GM08714 (cell line): Measurements from ENCODE around the gene BDH1.
"Not testable (repeated sequence)": the region's sequence is repeated elsewhere in the genome, so short reads cannot be mapped to it uniquely, and the experiment has no call there.

Source experiments
- H3K4me3 ChIP-seq: fragments of 200-500 bp; sonication (Bioruptor generic); 2 replicates; pipeline ENCODE4 v1.5.1; 2014; ENCODE audit warnings: mild to moderate bottlenecking, low read length, inconsistent platforms
- ZNF274 ChIP-seq: IDR thresholded peaks from 2 replicates; pipeline ENCODE4 v1.6.1; 2012; ENCODE audit warnings: mild to moderate bottlenecking, low read depth, low read length

BDH1 gene, protein sequence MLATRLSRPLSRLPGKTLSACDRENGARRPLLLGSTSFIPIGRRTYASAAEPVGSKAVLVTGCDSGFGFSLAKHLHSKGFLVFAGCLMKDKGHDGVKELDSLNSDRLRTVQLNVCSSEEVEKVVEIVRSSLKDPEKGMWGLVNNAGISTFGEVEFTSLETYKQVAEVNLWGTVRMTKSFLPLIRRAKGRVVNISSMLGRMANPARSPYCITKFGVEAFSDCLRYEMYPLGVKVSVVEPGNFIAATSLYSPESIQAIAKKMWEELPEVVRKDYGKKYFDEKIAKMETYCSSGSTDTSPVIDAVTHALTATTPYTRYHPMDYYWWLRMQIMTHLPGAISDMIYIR

GRCh38 chr3:197555281-197556261 lies at the start of gene BDH1:
BDH1 (minus strand) TSS chr3:197555968; CDS start chr3:197546443, 9,525 bp downstream.
- peak within 1 kb of the TSS; percentile 82 for H3K4me3 ChIP-seq
- no peak for TF ChIP-seq ZNF274

DNA sequence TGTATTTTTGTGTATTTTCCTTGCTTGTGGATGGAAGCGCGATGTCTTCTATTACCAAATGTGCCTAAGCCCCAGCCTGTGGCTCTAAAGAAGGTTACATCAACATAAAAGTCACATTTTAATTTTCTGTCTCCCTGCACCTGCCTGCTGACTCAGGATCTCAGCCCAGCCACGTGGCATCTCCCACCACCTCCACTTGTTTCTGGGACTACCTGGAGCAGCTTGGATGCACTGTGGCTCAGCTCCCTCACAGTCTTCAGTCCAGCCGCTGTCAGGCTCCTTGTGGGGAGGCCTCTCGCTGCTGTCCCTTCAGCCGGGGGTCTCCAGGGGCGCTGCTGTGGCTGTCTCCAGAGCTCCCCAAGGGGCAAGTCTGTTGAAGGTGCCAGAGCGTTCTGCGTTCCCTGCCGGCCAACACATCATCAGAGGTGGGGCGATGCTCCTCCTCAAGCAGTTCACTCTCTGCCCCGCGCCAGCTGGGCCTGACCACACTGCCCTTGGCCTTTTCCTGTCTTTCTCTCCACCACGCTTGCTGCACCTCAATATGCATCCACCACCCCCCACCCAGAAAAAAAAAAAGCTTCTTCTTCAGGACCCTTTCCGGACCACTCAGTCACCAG lies 47.7 kb upstream of the BDH1 start:
- no peak for TF ChIP-seq ZNF274
- no peak overlapping the region for H3K4me3 ChIP-seq

DNA sequence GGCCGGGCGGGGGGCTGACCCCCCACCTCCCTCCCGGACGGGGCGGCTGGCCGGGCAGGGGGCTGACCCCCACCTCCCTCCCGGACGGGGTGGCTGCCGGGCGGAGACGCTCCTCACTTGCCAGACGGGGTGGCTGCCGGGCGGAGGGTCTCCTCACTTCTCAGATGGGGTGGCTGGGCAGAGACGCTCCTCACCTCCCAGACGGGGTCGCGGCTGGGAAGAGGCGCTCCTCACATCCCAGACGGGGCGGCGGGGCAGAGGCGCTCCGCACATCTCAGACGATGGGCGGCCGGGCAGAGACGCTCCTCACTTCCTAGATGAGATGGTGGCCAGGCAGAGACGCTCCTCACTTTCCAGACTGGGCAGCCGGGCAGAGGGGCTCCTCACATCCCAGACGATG lies 46.6 kb upstream of the BDH1 start:
- not testable (repeated sequence) for H3K4me3 ChIP-seq

DNA sequence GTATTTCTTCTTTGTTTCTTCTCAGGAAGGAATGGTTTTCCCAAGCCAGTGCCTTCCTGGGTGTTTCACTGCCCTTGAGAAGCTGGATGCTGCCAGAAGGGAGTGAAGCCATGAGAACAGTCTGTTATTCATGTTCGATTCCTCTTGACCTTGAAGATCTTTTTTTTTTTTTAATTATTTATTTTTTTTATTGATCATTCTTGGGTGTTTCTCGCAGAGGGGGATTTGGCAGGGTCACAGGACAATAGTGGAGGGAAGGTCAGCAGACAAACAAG lies 45.7 kb upstream of the BDH1 start:
- not testable (repeated sequence) for H3K4me3 ChIP-seq

- TF ChIP-seq ZNF274, result no peak
Measured at GRCh38 chr3:197600796-197601565, 45.2 kb upstream of the BDH1 start.

GRCh38 chr3:197599089-197599765 lies 43.5 kb upstream of the BDH1 start:
- no peak for TF ChIP-seq ZNF274
- H3K4me3 ChIP-seq, result no peak overlapping the region

More at GRCh38 chr3:197600796-197601565, 45.2 kb upstream of the BDH1 start:
- no peak overlapping the region for H3K4me3 ChIP-seq

GRCh38 chr3:197598404-197598980 lies 42.7 kb upstream of the BDH1 start:
- H3K4me3 ChIP-seq, result no peak overlapping the region
- no peak for TF ChIP-seq ZNF274

GRCh38 chr3:197597335-197597734 lies 41.6 kb upstream of the BDH1 start:
- no peak for TF ChIP-seq ZNF274
- no peak overlapping the region for H3K4me3 ChIP-seq

- H3K4me3 ChIP-seq, result no peak overlapping the region
- no peak for TF ChIP-seq ZNF274
Measured at GRCh38 chr3:197595470-197596185, 39.9 kb upstream of the BDH1 start.

GRCh38 chr3:197593046-197593380 lies 37.2 kb upstream of the BDH1 start:
- H3K4me3 ChIP-seq, result no peak overlapping the region
- no peak for TF ChIP-seq ZNF274

DNA sequence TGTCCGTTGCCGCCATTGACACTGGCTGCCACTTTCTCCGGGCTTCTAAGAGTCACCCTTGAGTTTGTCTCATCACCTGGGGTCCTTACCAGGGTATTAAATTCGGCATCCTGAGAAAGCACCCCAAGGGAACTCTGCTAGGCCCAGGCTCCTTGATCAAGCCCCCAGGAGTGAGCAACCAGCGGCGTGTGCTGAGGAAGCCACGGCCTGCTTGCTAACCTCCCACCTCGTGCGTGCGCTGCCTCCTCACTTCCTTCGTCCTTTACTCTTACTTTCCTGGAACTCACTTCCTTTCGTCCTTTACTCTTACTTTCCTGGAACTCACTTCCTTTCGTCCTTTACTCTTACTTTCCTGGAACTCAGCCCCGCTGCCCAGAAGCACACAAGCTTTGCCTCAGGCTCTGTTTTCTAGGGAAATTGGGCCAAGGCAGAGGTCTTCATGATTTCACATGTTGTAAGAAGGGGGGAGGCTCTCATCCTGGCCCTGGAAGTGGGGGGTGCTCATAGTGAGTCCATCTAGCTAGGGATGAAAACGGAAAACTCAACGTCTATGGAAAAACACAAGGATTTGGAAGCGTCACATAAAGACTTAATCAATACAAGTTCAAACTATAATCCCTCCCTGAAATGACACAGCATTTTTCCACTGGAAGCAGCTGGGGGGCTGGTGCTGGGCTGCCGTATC lies 36.7 kb upstream of the BDH1 start:
- H3K4me3 ChIP-seq, result no peak overlapping the region
- no peak for TF ChIP-seq ZNF274

DNA sequence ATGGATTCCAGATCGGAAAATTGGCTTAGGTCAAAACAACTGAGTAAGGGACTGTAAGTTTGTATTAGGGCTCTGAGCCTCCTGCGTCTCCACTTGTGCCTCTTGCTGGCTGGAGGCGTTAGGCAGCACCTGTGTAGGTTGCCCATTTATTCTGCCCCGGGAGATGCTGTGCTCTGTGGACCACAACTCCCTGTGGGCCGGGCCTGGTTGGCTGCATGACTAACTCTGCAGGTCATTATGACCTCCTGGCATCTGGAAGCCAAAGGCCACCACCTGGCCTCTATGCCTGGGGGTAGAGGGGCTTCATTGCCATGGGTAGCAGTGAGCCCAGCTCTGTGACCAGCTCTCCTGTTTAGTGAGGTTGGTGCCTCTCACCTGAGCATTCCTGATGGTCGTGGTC lies 36.0 kb upstream of the BDH1 start:
- no peak overlapping the region for H3K4me3 ChIP-seq
- no peak for TF ChIP-seq ZNF274
